ENCODE data around the gene PCDHGB5.
"Not testable (repeated sequence)": the region's sequence is repeated elsewhere in the genome, so short reads cannot be mapped to it uniquely, and the experiment has no call there.

Gene PCDHGB5

DNA sequence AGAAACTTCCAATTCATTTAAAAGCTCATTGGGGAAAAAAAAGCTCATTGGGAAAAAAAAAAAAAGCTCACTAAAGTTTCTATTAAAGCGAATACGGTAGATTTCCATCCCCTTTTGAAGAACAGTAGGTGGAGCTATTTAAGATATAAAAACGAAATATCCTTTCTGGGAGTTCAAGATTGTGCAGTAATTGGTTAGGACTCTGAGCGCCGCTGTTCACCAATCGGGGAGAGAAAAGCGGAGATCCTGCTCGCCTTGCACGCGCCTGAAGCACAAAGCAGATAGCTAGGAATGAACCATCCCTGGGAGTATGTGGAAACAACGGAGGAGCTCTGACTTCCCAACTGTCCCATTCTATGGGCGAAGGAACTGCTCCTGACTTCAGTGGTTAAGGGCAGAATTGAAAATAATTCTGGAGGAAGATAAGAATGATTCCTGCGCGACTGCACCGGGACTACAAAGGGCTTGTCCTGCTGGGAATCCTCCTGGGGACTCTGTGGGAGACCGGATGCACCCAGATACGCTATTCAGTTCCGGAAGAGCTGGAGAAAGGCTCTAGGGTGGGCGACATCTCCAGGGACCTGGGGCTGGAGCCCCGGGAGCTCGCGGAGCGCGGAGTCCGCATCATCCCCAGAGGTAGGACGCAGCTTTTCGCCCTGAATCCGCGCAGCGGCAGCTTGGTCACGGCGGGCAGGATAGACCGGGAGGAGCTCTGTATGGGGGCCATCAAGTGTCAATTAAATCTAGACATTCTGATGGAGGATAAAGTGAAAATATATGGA, 32.8 kb downstream of the PCDHGB5 start, which contains the start of gene PCDHGA12:
TSS of gene PCDHGA12 (plus strand) at position 176 of the 782 bp plus-strand sequence. CDS start at position 429, 253 bp downstream.
- peak; percentile 86 for ATAC-seq (ENCODE audit: low read depth)
- no peak for DNase-seq (ENCODE audit: low spot score)

GRCh38 chr5:141431286-141431685, 33.5 kb downstream of the PCDHGB5 start:
- ATAC-seq (ENCODE audit: low read depth), result no peak

More for the DNA sequence above, 32.8 kb downstream of the PCDHGB5 start, which contains the start of gene PCDHGA12:
- Histone ChIP-seq H3K9me3 (ENCODE audit: severe bottlenecking) (peaks cover 45% of the 10 kb centered on the region), H3K4me1 (ENCODE audit: insufficient read depth, poor library complexity, severe bottlenecking) (no peaks in the 10 kb centered on the region), H3K4me3 (ENCODE audit: severe bottlenecking) (peak within 1 kb of the TSS; percentile 17), H3K27me3 (ENCODE audit: insufficient read depth, poor library complexity, severe bottlenecking) (peaks cover 13% of the 10 kb centered on the region), H3K36me3 (ENCODE audit: low read depth) (no peaks in the 10 kb centered on the region), H3K27ac (ENCODE audit: poor library complexity, severe bottlenecking) (no peak within 1 kb of the TSS)
- TF ChIP-seq CTCF (IDR thresholded peaks at IDR 0.05; ENCODE audit: poor library complexity, severe bottlenecking), result peak; percentile 81

GRCh38 chr5:141432308-141432707, 34.6 kb downstream of the PCDHGB5 start:
- not testable (repeated sequence) for ATAC-seq (ENCODE audit: low read depth); H3K27ac ChIP-seq (ENCODE audit: poor library complexity, severe bottlenecking); H3K4me1 ChIP-seq (ENCODE audit: insufficient read depth, poor library complexity, severe bottlenecking); H3K4me3 ChIP-seq (ENCODE audit: severe bottlenecking); H3K27me3 ChIP-seq (ENCODE audit: insufficient read depth, poor library complexity, severe bottlenecking); DNase-seq (ENCODE audit: low spot score); H3K36me3 ChIP-seq (ENCODE audit: low read depth)
- peaks cover 36% of the 10 kb centered on the region for H3K9me3 ChIP-seq (ENCODE audit: severe bottlenecking)

More at GRCh38 chr5:141431286-141431685, 33.5 kb downstream of the PCDHGB5 start:
- Histone ChIP-seq H3K36me3 (ENCODE audit: low read depth) (no peaks in the 10 kb centered on the region), H3K4me3 (ENCODE audit: severe bottlenecking) (no peak overlapping the region), H3K27me3 (ENCODE audit: insufficient read depth, poor library complexity, severe bottlenecking) (peaks cover 13% of the 10 kb centered on the region), H3K27ac (ENCODE audit: poor library complexity, severe bottlenecking) (no peak overlapping the region), H3K4me1 (ENCODE audit: insufficient read depth, poor library complexity, severe bottlenecking) (no peaks in the 10 kb centered on the region), H3K9me3 (ENCODE audit: severe bottlenecking) (peaks cover 40% of the 10 kb centered on the region)
- no peak for DNase-seq (ENCODE audit: low spot score)
- no peak for TF ChIP-seq CTCF (IDR thresholded peaks at IDR 0.05; ENCODE audit: poor library complexity, severe bottlenecking)

DNA sequence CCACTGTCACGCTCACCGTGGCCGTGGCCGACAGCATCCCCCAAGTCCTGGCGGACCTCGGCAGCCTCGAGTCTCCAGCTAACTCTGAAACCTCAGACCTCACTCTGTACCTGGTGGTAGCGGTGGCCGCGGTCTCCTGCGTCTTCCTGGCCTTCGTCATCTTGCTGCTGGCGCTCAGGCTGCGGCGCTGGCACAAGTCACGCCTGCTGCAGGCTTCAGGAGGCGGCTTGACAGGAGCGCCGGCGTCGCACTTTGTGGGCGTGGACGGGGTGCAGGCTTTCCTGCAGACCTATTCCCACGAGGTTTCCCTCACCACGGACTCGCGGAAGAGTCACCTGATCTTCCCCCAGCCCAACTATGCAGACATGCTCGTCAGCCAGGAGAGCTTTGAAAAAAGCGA, 35.0 kb downstream of the PCDHGB5 start:
- not testable (repeated sequence) for H3K27ac ChIP-seq (ENCODE audit: poor library complexity, severe bottlenecking); ATAC-seq (ENCODE audit: low read depth); H3K36me3 ChIP-seq (ENCODE audit: low read depth); DNase-seq (ENCODE audit: low spot score); H3K4me1 ChIP-seq (ENCODE audit: insufficient read depth, poor library complexity, severe bottlenecking); H3K4me3 ChIP-seq (ENCODE audit: severe bottlenecking); H3K27me3 ChIP-seq (ENCODE audit: insufficient read depth, poor library complexity, severe bottlenecking)
- H3K9me3 ChIP-seq (ENCODE audit: severe bottlenecking), result peaks cover 32% of the 10 kb centered on the region

DNA sequence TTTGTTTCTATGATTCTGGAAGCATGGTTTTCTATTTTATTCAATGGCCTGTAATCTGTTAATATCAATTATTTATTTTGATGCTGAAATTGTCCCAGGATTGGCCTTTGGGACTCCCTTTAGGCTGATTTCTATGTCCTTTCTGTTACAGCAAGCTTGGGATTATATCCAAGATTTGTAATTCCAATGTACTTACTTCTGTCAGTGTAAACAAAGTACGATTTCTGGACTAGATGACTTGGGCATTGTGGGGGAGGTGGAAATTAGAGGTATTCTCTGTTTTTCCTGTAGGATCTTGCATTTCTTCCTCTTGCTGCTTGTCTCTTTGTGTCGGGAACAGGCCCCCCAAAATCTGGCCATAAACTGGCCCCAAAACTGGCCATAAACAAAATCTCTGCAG, 36.3 kb downstream of the PCDHGB5 start:
- no peak for TF ChIP-seq CTCF (IDR thresholded peaks at IDR 0.05; ENCODE audit: poor library complexity, severe bottlenecking)
- no peak overlapping the region for H3K4me3 ChIP-seq (ENCODE audit: severe bottlenecking)
- no peak overlapping the region for H3K27ac ChIP-seq (ENCODE audit: poor library complexity, severe bottlenecking)
- peaks cover 8% of the 10 kb centered on the region for H3K27me3 ChIP-seq (ENCODE audit: insufficient read depth, poor library complexity, severe bottlenecking)
- H3K36me3 ChIP-seq (ENCODE audit: low read depth), result no peaks in the 10 kb centered on the region
- DNase-seq (ENCODE audit: low spot score) (no peak), ATAC-seq (ENCODE audit: low read depth) (no peak)
- H3K9me3 ChIP-seq (ENCODE audit: severe bottlenecking), result peaks cover 29% of the 10 kb centered on the region
- H3K4me1 ChIP-seq (ENCODE audit: insufficient read depth, poor library complexity, severe bottlenecking), result no peaks in the 10 kb centered on the region

GRCh38 chr5:141437221-141437620, 39.5 kb downstream of the PCDHGB5 start:
- no peaks in the 10 kb centered on the region for H3K27me3 ChIP-seq (ENCODE audit: insufficient read depth, poor library complexity, severe bottlenecking)
- TF ChIP-seq CTCF (IDR thresholded peaks at IDR 0.05; ENCODE audit: poor library complexity, severe bottlenecking), result no peak
- H3K4me3 ChIP-seq (ENCODE audit: severe bottlenecking), result no peak overlapping the region
- H3K36me3 ChIP-seq (ENCODE audit: low read depth), result no peaks in the 10 kb centered on the region
- no peaks in the 10 kb centered on the region for H3K4me1 ChIP-seq (ENCODE audit: insufficient read depth, poor library complexity, severe bottlenecking)
- no peak overlapping the region for H3K27ac ChIP-seq (ENCODE audit: poor library complexity, severe bottlenecking)
- peaks cover under 1% of the 10 kb centered on the region for H3K9me3 ChIP-seq (ENCODE audit: severe bottlenecking)
- no peak for ATAC-seq (ENCODE audit: low read depth)
- no peak for DNase-seq (ENCODE audit: low spot score)
